Astrocyte (in vitro differentiated cells and primary cell): ENCODE results near the gene MRTFB. TPM values are rescaled to one million over a fixed set of nuclear protein-coding genes. Genes with fewer than 3 reads are reported as not detected.
"Not testable (repeated sequence)": the region's sequence is repeated elsewhere in the genome, so short reads cannot be mapped to it uniquely, and the experiment has no call there.

Source experiments
- DNase-seq: peaks from one replicate; pipeline ENCODE4 v3.0.0-alpha.2; 2010; ENCODE audit warnings: low read depth
- FAIRE-seq: peaks from 2 replicates; lab custom pipeline; 2011; peaks lifted over from hg19 to GRCh38; lab: Jason Lieb, UNC
- H2AFZ ChIP-seq: 2 replicates; pipeline ENCODE4 v1.6.0; 2012; ENCODE audit warnings: low read depth, low read length, inconsistent platforms
- H3K27ac ChIP-seq: 2 replicates; pipeline ENCODE4 v1.5.1; 2011; ENCODE audit warnings: low read depth, low read length, inconsistent platforms
- H3K27me3 ChIP-seq: 2 replicates; pipeline ENCODE4 v1.6.0; 2011; ENCODE audit warnings: low read length, inconsistent platforms; ENCODE audit not compliant: insufficient read depth
- H3K36me3 ChIP-seq: 2 replicates; pipeline ENCODE4 v1.5.1; 2011; ENCODE audit warnings: low read length, inconsistent platforms; ENCODE audit not compliant: insufficient read depth
- H3K4me1 ChIP-seq: 2 replicates; pipeline ENCODE4 v1.5.1; 2011; ENCODE audit warnings: low read length, inconsistent platforms; ENCODE audit not compliant: insufficient read depth
- H3K4me2 ChIP-seq: 2 replicates; pipeline ENCODE4 v1.6.0; 2012; ENCODE audit warnings: low read length, inconsistent platforms
- H3K4me3 ChIP-seq: 2 replicates; pipeline ENCODE4 v1.5.1; 2011; ENCODE audit warnings: low read depth, mild to moderate bottlenecking, low read length, inconsistent platforms; ENCODE audit not compliant: insufficient read depth
- H3K79me2 ChIP-seq: 2 replicates; pipeline ENCODE4 v1.6.0; 2012; ENCODE audit warnings: mild to moderate bottlenecking, low read length, inconsistent platforms; ENCODE audit not compliant: insufficient read depth
- H3K9ac ChIP-seq: 2 replicates; pipeline ENCODE4 v1.6.0; 2012; ENCODE audit warnings: mild to moderate bottlenecking, low read length, inconsistent platforms
- H3K9me3 ChIP-seq: 2 replicates; pipeline ENCODE4 v1.5.1; 2012; ENCODE audit warnings: low read depth, mild to moderate bottlenecking, low read length, inconsistent platforms; ENCODE audit not compliant: insufficient read depth
- H4K20me1 ChIP-seq: 2 replicates; pipeline ENCODE4 v1.6.0; 2012; ENCODE audit warnings: low read length, inconsistent platforms; ENCODE audit not compliant: insufficient read depth
- H3K27ac Mint-ChIP-seq: one replicate; pipeline ENCODE4 v1.8.0; 2021; ENCODE audit warnings: mild to moderate bottlenecking, mixed read lengths; ENCODE audit not compliant: unreplicated experiment
- H3K27me3 Mint-ChIP-seq: one replicate; pipeline ENCODE4 v1.8.0; 2021; ENCODE audit warnings: low read depth, mixed read lengths; ENCODE audit not compliant: unreplicated experiment
- H3K36me3 Mint-ChIP-seq: one replicate; pipeline ENCODE4 v1.8.0; 2021; ENCODE audit warnings: low read depth, mixed read lengths; ENCODE audit not compliant: unreplicated experiment
- H3K4me1 Mint-ChIP-seq: one replicate; pipeline ENCODE4 v1.8.0; 2021; ENCODE audit warnings: low read depth, mixed read lengths; ENCODE audit not compliant: unreplicated experiment
- H3K4me3 Mint-ChIP-seq: one replicate; pipeline ENCODE4 v1.8.0; 2021; ENCODE audit warnings: mild to moderate bottlenecking, moderate library complexity, mixed read lengths; ENCODE audit not compliant: unreplicated experiment
- H3K9me3 Mint-ChIP-seq: one replicate; pipeline ENCODE4 v1.8.0; 2021; ENCODE audit warnings: mild to moderate bottlenecking, mixed read lengths; ENCODE audit not compliant: unreplicated experiment
- EZH2 ChIP-seq: IDR thresholded peaks from 2 replicates; pipeline ENCODE4 v1.6.1; 2012; ENCODE audit warnings: mild to moderate bottlenecking, low read length, inconsistent platforms; ENCODE audit not compliant: insufficient read depth
- total RNA-seq: library from RNA; stranded (reverse); gene quantifications from 2 replicates; pipeline ENCODE4 v1.2.1, GENCODE V29; 2021
- TF ChIP-seq, protein P1 (sequence below): IDR thresholded peaks from 2 replicates; pipeline ENCODE4 v1.5.1; 2011; ENCODE audit warnings: low read depth, mild to moderate bottlenecking, inconsistent platforms, low read length, moderate library complexity; ENCODE audit not compliant: insufficient read depth

Gene MRTFB
- total RNA-seq, 1 donor from 2014 or later = 32.5 TPM

DNA sequence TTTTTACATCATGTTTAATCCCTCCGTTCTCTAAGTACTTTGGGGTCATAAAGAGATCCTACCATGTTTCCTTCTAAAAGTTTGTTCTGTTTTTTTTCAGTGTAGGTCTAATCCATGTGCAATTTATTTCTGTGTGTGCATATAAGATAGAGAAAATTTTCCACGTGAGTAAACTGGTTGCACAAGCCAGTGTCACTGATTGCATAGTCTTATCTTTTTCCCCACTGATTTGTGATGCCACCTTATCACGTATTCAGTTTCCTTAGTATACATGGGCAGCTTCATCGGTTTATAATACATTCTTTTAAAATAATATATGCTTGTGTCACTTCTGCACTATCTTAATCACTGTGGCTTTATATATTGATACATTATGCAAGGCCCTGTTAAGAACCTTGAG is 49.2 kb downstream of the MRTFB start:
- Histone ChIP-seq H4K20me1 (peaks cover 31% of the 10 kb centered on the region), H3K36me3 (no peaks in the 10 kb centered on the region), H3K9ac (no peak overlapping the region), H3K9me3 (no peaks in the 10 kb centered on the region), H3K27me3 (no peaks in the 10 kb centered on the region), H3K4me3 (no peak overlapping the region), H3K4me2 (no peak overlapping the region), H3K27ac (no peak overlapping the region), H2AFZ (no peak overlapping the region), H3K4me1 (no peaks in the 10 kb centered on the region), H3K79me2 (peaks cover 37% of the 10 kb centered on the region)
- FAIRE-seq (no peak), DNase-seq (no peak)
- no peak overlapping the region for H3K27ac Mint-ChIP-seq
- H3K36me3 Mint-ChIP-seq = peaks cover 3% of the 10 kb centered on the region
- H3K4me1 Mint-ChIP-seq = no peaks in the 10 kb centered on the region
- no peaks in the 10 kb centered on the region for H3K27me3 Mint-ChIP-seq
- no peak overlapping the region for H3K4me3 Mint-ChIP-seq
- H3K9me3 Mint-ChIP-seq = no peaks in the 10 kb centered on the region
- TF ChIP-seq EZH2 = no peak
- TF ChIP-seq, protein P1, sequence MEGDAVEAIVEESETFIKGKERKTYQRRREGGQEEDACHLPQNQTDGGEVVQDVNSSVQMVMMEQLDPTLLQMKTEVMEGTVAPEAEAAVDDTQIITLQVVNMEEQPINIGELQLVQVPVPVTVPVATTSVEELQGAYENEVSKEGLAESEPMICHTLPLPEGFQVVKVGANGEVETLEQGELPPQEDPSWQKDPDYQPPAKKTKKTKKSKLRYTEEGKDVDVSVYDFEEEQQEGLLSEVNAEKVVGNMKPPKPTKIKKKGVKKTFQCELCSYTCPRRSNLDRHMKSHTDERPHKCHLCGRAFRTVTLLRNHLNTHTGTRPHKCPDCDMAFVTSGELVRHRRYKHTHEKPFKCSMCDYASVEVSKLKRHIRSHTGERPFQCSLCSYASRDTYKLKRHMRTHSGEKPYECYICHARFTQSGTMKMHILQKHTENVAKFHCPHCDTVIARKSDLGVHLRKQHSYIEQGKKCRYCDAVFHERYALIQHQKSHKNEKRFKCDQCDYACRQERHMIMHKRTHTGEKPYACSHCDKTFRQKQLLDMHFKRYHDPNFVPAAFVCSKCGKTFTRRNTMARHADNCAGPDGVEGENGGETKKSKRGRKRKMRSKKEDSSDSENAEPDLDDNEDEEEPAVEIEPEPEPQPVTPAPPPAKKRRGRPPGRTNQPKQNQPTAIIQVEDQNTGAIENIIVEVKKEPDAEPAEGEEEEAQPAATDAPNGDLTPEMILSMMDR = no peak

- H3K36me3 Mint-ChIP-seq = peaks cover 3% of the 10 kb centered on the region
- Histone ChIP-seq H3K4me1 (no peaks in the 10 kb centered on the region), H3K36me3 (no peaks in the 10 kb centered on the region), H3K9ac (no peak overlapping the region), H3K9me3 (no peaks in the 10 kb centered on the region), H2AFZ (no peak overlapping the region), H3K27ac (no peak overlapping the region), H4K20me1 (peaks cover 25% of the 10 kb centered on the region), H3K79me2 (peaks cover 32% of the 10 kb centered on the region), H3K27me3 (no peaks in the 10 kb centered on the region), H3K4me2 (no peak overlapping the region), H3K4me3 (no peak overlapping the region)
- no peak for FAIRE-seq
- TF ChIP-seq, protein P1 = no peak
- no peak for TF ChIP-seq EZH2
- no peak for DNase-seq
- no peaks in the 10 kb centered on the region for H3K4me1 Mint-ChIP-seq
- no peaks in the 10 kb centered on the region for H3K27me3 Mint-ChIP-seq
- H3K27ac Mint-ChIP-seq = no peak overlapping the region
- no peaks in the 10 kb centered on the region for H3K9me3 Mint-ChIP-seq
- H3K4me3 Mint-ChIP-seq = no peak overlapping the region
These were observed 50.0 kb downstream of the MRTFB start for GRCh38 chr16:14121142-14121541.

- Histone ChIP-seq H3K79me2 (peaks cover 32% of the 10 kb centered on the region), H2AFZ (no peak overlapping the region), H3K4me1 (no peaks in the 10 kb centered on the region), H3K9me3 (no peaks in the 10 kb centered on the region), H4K20me1 (peaks cover 18% of the 10 kb centered on the region), H3K4me3 (no peak overlapping the region), H3K9ac (no peak overlapping the region), H3K27ac (no peak overlapping the region), H3K4me2 (no peak overlapping the region), H3K36me3 (no peaks in the 10 kb centered on the region), H3K27me3 (no peaks in the 10 kb centered on the region)
- no peak overlapping the region for H3K4me3 Mint-ChIP-seq
- H3K27ac Mint-ChIP-seq = no peak overlapping the region
- peaks cover 3% of the 10 kb centered on the region for H3K36me3 Mint-ChIP-seq
- FAIRE-seq = no peak
- TF ChIP-seq, protein P1 = no peak
- TF ChIP-seq EZH2 = no peak
- no peaks in the 10 kb centered on the region for H3K27me3 Mint-ChIP-seq
- no peaks in the 10 kb centered on the region for H3K9me3 Mint-ChIP-seq
- no peak for DNase-seq
- peaks cover 2% of the 10 kb centered on the region for H3K4me1 Mint-ChIP-seq
These were observed 50.8 kb downstream of the MRTFB start for GRCh38 chr16:14121872-14122271.

- H3K27ac ChIP-seq, H3K9ac ChIP-seq, FAIRE-seq, H3K27me3 Mint-ChIP-seq, H3K27me3 ChIP-seq, H3K4me3 ChIP-seq, H3K9me3 Mint-ChIP-seq, H3K36me3 ChIP-seq, H3K4me3 Mint-ChIP-seq, H3K36me3 Mint-ChIP-seq, H2AFZ ChIP-seq, DNase-seq, H3K27ac Mint-ChIP-seq, H3K4me2 ChIP-seq, H3K4me1 ChIP-seq, H3K9me3 ChIP-seq, H3K4me1 Mint-ChIP-seq: not testable (repeated sequence)
- H3K79me2 ChIP-seq = peaks cover 32% of the 10 kb centered on the region
- H4K20me1 ChIP-seq = peaks cover 14% of the 10 kb centered on the region
These were observed 51.3 kb downstream of the MRTFB start for GRCh38 chr16:14122430-14122829.
